ENCODE measurements around the gene DCAF17.
"Not testable (repeated sequence)": the region's sequence is repeated elsewhere in the genome, so short reads cannot be mapped to it uniquely, and the experiment has no call there.

DCAF17 gene

DNA sequence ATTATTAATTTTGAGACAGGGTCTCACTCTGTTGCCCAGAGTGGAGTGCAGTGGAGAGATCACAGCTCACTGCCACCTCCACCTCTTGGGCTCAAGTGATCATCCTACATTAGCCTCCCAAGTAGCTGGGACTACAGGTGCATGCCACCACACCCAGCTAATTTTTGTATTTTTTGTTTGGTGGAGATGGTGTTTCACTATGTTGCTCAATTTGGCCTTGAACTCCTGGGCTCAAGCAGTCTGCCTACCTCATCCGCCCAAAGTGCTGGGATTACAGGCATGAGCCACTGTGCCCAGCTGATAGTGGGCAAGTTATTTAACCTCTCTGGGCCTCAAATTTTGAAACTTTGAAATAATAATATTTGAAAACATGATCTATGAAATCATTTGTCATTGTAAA lies 26.5 kb downstream of the DCAF17 start:
- no peak for DNase-seq

DNA sequence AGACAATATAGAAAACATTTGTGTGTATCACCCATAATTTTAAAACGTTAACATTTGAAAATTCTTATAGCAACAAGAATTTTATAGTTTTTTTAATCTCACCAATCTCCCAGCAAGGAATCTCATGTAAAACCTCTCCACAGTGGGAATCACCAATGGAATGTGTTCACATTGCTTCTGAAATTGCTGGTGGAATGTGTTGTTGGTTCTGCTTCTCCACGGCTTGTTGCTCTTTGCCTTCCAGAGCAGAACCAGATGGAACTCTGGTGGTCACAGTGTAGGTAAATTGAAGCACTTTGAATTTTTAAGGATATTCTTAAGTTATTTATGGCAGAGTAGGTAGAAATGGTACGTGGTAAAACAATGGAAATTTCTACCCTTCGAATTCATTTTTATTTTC lies 35.1 kb downstream of the DCAF17 start:
- DNase-seq = no peak

DNA sequence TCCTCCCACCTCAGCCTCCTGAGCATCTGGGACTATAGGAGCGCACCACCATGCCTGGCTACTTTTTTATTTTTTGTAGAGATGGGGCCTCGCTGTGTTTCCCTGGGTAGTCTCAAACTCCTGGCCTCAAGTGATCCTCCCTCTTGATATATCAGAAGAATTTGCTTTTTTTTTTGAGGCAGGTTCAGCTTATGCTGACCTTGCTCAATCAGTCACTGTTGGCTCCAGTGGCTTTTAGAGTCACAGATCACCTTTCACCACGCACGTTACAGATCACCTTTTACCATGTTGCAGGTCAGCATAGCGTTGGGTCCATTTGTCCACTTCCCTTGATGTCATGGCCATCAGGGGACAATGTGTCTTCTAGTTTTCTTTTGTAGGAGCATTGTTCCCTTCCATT lies 36.1 kb downstream of the DCAF17 start:
- no peak for DNase-seq

DNA sequence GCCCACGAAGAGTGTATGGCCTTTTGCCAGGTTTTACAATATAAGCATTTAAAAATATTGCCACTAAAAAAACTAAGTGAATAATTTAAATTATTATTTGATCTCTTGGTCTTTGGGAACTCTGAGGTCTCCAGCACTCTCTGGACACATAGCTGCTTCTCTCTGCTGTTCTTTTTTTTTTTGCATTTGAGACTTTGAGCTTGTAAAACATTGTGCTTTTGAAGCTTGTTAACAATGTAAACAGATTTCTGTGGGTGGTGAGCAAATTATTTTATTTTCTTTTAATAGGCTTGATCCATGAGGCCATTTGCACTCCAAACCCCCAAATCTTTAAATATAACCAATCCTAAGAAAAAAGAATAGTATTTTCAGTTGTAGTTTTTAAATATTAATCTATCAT lies 42.0 kb downstream of the DCAF17 start:
- DNase-seq = no peak

DNA sequence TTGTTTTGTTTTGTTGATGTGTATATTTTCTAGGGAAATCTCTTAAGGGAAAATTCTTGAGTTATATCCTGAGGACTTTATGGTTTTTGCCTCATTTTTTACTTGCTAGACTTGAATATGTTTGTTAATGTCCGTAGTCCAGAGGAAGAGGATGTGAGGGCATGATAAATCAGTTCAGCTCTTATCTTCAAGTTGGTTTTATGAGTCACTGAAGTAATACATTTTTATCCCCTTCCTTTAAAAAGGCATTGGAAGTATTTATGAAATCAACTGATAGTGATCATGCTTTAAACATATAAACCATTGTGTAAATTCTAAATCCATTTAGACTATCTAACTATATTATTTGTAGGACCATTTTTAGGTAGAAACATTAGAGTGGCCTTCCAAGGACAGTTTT lies 44.3 kb downstream of the DCAF17 start:
- no peak for DNase-seq

DNA sequence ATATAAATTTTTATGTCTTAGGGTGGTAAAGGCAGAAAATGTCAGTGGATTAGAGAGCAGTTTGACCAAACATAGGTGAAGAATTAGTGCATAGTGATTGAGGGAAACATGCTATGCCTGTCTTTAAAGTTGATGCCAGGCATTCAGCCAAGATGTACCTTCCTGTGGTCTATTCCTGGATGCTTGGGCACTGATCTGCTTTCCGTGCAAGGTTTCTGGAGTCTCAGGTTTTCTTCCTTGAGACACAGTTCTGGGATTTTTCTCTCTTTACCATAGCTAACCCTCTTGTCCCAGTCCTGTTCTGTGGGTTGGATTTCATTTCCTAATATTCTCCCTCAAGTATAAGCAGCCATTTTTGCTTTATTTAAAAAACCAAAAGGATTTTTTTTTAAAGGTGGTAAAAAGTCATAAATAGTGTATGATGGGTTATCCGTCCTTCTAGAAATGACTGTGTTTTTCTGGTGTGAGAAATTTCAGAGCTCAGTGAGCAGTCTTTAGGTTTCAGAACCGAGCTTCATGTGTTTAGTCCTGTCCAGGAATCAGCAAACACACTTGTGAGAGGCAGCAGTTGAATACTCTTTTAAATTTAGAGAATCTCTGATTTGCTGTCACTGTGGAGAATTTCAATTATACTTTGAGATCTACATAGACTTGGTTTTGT lies 45.3 kb downstream of the DCAF17 start:
- DNase-seq = no peak

DNA sequence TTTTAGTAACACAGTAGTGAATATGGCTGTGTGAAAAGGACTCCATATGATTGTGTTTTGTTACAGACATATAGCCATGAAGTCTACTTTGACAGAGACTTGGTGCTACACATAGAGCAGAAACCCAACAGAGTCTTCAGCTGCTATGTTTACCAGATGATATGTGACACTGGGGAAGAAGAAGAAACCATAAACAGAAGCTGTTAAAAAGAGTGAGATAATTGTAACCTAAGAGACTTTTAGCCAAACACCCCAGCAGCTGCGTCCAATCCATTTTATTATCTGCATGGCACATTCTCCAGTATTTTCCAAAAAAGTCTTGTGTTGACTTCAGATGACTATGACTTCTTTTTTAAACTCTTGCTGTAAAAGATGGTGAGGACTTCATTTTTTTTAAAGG lies 46.9 kb downstream of the DCAF17 start:
- DNase-seq = no peak

DNA sequence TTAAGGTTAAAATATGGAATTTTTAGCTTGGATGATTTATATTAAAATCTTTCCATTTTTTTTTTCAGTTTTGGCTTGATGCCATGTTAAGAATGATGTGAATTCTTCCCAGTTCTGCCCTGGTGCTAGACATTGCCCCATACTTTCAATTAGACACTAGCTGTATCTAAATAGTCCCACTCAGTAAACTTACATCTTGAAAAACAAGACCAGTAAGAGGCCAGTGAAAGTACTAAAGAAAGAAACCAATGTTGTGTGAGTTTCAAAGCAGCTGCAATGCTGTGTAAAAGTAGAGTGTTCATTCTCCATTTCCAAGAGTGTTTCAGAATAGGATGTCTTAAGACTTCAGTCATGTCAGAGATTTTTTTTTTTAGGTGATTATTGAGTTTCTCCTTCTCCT lies 48.3 kb downstream of the DCAF17 start:
- no peak for DNase-seq

DNA sequence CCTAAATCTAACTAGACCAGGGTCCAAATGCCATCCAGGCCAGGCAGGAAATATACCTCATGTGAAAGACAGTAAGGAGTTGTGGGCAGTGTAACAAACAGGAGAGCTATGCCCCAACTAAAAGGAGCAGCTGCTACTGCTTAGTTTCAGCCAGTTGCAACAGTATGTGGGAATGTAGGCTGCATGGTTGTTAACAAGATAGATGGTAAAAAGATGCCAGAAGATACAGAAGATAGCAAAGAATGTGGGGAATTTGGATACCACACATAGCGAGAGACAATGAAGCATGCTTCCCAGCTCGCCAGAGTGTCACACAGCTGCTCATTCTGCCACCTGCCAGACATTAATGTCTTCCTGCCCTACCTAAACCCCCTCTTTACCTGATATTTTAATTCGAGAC lies 48.9 kb downstream of the DCAF17 start:
- DNase-seq = no peak

DNA sequence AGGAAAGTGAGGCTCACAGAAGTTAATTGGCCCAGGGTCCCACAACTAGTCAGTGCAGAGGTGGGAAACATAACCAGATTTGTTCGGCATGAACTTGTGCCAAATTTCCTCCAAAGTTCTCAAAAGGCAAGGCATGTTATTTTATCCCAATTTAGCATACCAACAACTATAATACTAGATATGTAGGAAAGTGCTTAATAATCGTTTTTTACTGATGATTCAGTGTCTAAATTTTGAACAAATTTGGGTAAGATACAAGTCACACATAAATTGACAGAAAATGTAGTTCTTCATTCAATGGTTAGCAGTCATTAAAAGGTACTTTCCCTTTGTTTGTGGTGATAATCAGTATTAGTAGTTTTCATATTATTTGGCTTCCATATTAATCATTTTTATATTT lies 49.8 kb downstream of the DCAF17 start:
- no peak for DNase-seq

DNA sequence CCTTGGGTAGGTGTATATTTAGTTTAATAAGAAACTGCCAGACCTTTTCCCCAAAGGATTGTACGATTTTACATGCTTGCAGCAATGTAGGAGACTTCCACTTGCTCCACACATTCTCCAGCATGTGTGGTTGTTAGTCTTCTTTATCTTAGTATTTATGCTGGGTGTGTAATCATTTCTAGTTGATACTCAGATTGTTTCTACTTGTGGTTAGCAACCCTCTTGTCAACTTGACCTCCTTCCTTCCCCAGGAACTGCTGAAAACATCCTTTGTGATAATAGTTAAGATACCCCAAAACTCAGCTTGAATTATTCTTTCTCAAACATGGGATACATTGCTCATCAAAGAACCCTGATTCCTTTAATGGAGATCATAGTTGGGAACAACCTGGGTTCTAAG lies 51.1 kb downstream of the DCAF17 start:
- no peak for DNase-seq

DNA sequence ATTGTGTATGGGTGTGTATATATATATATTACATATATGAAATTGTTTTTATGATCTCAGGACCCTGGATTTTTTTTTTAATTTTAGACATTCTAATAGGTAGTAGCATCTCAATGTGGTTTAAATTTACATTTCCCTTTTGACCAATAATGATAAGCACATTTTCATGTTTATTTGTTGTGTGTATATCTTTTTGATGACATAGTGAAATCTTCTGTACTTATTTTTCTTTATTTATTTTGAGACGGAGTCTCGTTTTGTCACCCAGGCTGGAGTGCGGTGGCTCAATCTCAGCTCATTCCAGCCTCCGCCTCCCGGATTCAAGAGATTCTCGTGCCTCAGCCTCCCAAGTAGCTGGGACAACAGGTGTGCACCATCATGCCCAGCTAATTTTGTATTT lies 53.2 kb downstream of the DCAF17 start:
- DNase-seq = no peak

DNA sequence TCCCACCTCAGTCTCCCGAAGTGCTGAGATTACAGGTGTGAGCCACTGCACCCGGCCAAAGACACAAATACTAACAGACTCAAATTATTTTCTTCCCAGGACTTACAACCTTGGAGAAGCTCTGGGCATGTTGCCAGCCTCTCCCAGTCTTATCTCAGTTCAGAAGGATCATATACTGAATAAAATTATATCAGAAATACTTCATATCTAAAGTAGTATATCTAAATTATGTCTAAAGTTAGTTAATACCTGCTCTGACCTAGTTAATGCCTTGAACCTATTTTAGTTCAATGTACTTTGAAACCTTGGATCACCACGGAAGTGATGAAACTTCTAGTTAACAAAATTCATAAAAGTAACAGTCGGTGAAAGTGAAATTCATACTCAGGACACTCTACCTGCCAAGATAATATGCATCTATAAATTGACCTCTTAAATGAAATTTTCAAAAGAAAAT lies 53.8 kb downstream of the DCAF17 start:
- no peak for DNase-seq

DNA sequence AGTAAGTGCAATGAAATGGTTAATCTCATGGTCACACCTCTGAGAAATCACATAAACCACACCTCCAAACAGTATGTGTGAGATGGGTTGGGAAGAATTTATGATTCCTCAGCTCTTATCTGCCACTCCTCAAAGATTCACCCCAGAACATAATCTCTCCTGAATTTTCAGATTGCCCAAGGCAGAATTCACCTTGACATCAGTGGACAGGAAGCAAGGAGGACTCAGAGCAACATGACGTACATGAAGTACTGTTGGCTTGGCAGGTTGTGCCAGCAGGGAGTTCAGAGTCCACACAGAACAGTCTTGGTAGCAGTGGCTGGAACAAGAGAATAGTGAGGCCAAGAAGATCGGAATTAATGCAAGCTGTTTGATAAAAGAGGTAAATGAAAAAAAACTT lies 56.6 kb downstream of the DCAF17 start:
- DNase-seq = no peak

DNA sequence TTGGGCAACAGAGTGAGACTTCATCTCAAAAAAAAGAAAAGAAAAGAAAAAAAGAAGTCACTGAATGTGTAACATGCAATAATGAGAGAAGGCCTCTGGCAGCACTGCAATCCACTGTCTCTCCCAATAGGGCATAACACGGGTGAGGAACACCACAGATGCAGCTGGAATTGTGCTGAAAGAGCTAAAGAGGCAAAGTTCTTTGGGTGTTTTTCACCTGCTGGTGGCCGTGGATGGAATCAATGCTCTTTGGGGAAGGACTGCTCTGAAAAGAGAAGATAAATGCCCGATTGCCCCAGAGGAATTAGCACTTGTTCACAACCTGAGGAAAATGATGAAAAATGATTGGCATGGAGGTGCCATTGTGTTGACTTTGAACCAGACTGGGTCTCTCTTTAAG lies 57.3 kb downstream of the DCAF17 start:
- DNase-seq = no peak

DNA sequence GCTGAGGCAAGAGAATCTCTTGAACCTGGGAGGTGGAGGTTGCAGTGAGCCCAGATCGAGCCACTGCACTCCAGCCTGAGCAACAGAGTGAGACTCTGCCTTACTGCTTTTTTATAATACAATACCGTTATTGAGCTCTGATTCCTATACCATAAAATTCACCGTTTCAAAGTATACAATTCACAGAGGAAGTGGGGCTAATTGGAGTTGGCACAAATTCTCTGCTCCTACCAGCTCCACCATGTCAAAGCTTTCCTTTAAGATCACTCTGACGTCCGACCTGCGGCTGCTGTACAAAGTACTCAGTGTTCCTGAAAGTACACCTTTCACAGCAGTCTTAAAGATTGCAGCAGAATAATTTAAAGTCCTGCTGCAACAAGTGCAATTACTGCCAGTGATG lies 58.6 kb downstream of the DCAF17 start:
- DNase-seq = no peak

DNA sequence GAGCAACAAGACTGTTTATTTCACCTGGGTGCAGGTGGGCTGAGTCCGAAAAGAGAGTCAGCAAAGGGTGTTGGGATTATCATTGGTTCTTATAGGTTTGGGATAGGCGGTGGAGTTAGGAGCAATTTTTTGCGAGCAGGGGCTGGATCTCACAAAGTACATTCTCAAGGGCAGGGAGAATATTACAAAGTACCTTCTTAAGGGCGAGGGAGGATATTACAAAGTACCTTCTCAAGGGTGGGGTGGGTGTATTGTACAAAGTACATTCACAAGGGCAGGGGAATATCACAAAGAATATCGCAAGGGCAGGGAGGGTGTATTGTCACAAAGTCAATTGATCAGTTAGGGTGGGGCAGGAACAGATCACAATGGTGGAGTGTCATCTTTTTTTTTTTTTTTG lies 63.6 kb downstream of the DCAF17 start:
- DNase-seq = not testable (repeated sequence)

DNA sequence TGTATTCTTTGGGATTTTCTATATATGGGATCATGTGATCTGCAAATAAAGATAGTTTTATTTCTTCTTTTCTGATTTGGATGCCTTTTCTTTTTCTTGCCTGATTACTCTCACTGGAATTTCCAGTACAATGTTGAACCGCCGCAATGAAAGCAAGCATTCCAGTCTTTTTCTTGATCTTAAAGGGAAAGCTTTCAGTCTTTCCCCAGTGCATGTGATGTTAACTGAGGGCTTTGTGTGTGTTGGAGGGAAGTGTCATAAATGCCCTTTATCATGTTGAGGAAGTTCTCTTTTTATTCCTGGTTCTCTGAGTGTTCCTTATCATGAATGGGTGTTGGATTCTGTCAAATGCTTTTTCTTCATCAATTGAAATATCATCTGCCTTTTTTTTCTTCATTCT lies 71.3 kb downstream of the DCAF17 start:
- DNase-seq = no peak

DNA sequence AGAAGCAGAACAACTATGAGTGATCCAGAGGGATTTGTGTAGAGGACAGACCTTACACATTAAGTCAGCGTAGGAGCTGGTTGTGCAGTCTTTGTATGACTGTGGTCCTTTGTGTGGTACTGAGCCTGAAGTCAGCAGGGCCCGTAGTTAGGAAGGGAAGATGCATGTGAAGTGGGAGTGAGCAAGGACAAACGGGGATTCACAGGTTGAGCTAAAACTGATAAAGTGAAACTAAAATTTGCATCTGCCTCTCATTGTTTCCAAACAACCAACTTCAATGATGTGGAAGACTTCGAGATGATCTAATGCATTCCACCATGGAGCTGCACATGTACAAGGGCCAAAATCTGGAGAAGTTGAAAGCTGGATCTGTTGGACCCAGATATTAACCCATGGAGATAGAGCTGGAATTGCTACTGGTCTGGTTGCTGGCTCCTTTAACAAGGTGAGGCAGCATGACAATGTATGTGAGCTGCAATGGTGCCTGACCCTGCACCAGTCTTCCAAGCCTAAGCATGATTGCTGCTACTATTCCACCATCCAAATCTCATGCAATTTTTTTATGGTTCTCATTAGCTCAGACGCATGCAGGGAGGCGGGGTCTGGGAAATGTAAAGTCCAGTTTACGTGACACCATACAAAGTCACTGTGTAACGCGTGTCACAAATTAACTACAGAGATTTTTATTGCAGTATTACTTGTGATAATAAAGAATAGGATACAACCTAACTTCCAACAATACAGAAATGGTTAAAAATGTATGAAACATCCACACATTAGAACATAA lies 76.1 kb downstream of the DCAF17 start:
- no peak for DNase-seq

DNA sequence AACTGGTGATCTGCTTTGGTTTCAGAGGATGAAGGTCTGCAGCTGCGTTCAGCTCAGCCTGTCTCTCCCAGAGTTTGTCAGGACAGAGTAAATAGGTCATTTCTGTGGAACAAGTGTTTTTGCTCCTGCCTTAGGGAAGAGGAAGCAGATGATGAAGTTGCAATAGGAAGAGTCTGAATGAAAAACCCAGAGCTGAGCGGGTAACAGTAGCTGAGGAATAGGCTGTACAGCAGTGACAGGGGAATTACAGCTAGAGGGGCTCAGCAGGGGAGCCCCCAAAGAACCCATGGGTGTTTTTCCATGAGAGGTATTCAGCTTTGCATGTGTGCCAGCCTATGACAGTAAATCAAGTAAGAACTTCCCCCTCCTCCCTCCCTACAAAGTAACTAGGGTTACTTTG lies 78.0 kb downstream of the DCAF17 start:
- no peak for DNase-seq

DNA sequence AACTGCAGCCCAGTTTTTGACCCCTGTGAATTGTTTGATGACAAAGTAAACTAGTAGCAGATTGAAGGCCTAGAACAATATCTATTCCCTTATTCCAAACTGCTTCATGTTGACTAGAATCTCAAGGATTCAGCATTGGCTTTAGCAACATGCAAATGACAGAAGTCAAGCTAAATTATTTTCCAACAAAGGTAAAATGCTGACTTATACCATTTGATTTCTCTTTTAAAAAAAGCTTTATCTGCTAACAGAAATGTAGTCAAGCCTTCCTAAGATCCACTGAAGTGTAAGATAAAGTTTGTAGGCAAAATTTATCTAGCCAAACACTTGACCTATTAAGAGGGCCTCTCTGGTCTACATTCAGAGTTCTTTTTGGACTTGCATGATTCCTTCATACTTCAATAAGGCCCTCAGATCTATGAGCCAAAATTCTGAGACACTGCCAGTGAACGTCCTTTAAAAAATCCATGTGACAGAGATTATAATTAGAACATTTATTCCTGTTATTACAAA lies 78.7 kb downstream of the DCAF17 start:
- no peak for DNase-seq

DNA sequence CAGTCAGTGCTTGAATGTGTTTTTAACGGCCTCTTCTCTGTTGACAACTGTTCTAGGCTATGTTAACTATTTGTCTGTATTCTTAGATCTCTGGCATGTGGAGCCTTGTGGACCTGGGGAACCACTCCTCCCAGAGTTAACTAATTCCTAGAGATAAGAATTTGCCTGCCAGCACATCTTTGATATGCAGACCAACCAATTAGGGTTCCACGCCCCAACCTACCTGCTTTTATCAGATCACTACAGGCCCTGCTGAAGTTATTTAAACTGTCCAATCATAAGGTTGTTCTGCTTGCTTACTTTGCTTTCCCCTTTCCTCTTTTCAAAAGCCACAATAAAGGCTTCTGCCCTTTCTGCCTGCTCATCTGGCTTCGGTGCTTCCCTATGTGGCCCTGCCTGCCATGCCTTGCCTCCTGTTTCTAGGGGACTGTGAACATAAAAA lies 79.7 kb downstream of the DCAF17 start:
- DNase-seq = no peak

DNA sequence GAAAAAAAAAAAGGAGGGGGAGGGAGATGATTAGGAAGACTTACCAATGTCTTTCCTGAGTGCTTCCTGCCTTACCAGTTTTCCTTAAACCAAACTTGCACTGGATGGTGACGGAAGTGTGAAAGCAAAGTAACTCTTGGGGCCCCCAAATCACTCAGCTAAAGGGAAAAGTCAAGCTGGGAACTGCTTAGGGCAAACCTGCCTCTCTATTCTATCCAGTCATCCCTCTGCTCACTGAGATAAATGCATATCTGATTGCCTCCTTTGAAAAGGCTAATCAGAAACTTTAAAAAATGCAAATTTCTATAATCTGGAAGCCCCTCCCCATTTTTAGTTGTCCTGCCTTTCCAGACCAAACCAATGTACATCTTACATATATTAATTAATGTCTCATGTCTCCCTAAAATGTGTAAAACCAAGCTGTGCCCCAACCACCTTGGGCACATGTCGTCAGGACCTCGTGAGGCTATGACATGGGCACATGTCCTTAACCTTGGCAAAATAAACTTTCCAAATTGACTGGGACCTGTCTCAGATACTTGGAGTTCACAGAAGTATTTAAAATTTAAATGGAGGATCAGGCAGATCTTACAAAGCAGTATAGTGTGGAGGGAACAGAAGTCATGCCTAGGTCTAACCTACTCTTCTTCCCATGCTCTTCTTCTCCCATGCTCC lies 81.0 kb downstream of the DCAF17 start:
- DNase-seq = no peak
